Posterior cingulate gyrus (tissue), 11 donors: ENCODE measurements around the gene ATP6V1B1.
A peak's percentile ranks its signal among the peaks of the same experiment; 100 is the strongest.

Experiments
- DNase-seq, 10 donors: peaks; one replicate each; pipeline versions ENCODE4 v3.0.0 to v3.0.0-alpha.2; 2020 to 2021; ENCODE audit warnings: mixed read lengths in 3 of 10
- intact Hi-C: fragments of 100-400 bp; cut with DNase I; formaldehyde crosslinking; loops from one replicate; pipeline ENCODE4 v1.15.1; 2023

ATP6V1B1 gene

GRCh38 chr2:70923378-70924015 is 12.2 kb upstream of the ATP6V1B1 start:
- intact Hi-C loops: no loop called here

GRCh38 chr2:70926042-70926441 is 9.7 kb upstream of the ATP6V1B1 start:
- intact Hi-C loops: no loop called here

More at GRCh38 chr2:70923378-70924015, 12.2 kb upstream of the ATP6V1B1 start:
- DNase-seq: peak in 1 of 10 donors; percentile 57

GRCh38 chr2:70927138-70927537 is 8.6 kb upstream of the ATP6V1B1 start:
- intact Hi-C loops: no loop called here
- DNase-seq: peak in 1 of 10 donors; percentile 31

More at GRCh38 chr2:70926042-70926441, 9.7 kb upstream of the ATP6V1B1 start:
- DNase-seq: peak in 2 of 10 donors; percentile 7 to 44

- DNase-seq: peak in 2 of 10 donors; percentile 10 to 64
- intact Hi-C loops: no loop called here
Measured at GRCh38 chr2:70927641-70928040, 8.1 kb upstream of the ATP6V1B1 start.

- peak in 2 of 10 donors; percentile 3 to 29 for DNase-seq
- intact Hi-C loops: no loop called here
Measured at GRCh38 chr2:70928366-70928765, 7.3 kb upstream of the ATP6V1B1 start.

- DNase-seq: peak in 2 of 10 donors; percentile 2 to 70
- intact Hi-C loops: no loop called here
Measured at GRCh38 chr2:70930371-70931329, 5.0 kb upstream of the ATP6V1B1 start.

GRCh38 chr2:70931376-70932000 is 4.2 kb upstream of the ATP6V1B1 start:
- intact Hi-C loops: no loop called here
- DNase-seq: peak in 1 of 10 donors; percentile 72

GRCh38 chr2:70932631-70933230 is 3.0 kb upstream of the ATP6V1B1 start:
- DNase-seq: peak in 1 of 10 donors; percentile 79
- intact Hi-C loops: no loop called here

GRCh38 chr2:70934981-70935380 is 719 bp upstream of the ATP6V1B1 start:
- intact Hi-C loops: no loop called here
- DNase-seq: no peak

GRCh38 chr2:70936165-70936978 is 672 bp downstream of the ATP6V1B1 start:
- DNase-seq: peak in 2 of 10 donors; percentile 5 to 50
- intact Hi-C loops: no loop called here

- DNase-seq: peak in 1 of 10 donors; percentile 80
Measured at GRCh38 chr2:70936979-70937811, 1.5 kb downstream of the ATP6V1B1 start.

GRCh38 chr2:70937866-70938585 is 2.3 kb downstream of the ATP6V1B1 start:
- intact Hi-C loops: no loop called here
- peak in 1 of 10 donors; percentile 36 for DNase-seq

More at GRCh38 chr2:70936979-70937811, 1.5 kb downstream of the ATP6V1B1 start:
- intact Hi-C loops: no loop called here

GRCh38 chr2:70938586-70938950 is 2.9 kb downstream of the ATP6V1B1 start:
- intact Hi-C loops: no loop called here
- peak in 1 of 10 donors; percentile 54 for DNase-seq

- peak in 2 of 10 donors; percentile 12 to 73 for DNase-seq
- intact Hi-C loops: no loop called here
Measured at GRCh38 chr2:70939001-70939838, 3.5 kb downstream of the ATP6V1B1 start.

- intact Hi-C loops: no loop called here
- DNase-seq: peak in 1 of 10 donors; percentile 78
Measured at GRCh38 chr2:70939839-70940580, 4.3 kb downstream of the ATP6V1B1 start.

- intact Hi-C loops: no loop called here
- peak in 1 of 10 donors; percentile 48 for DNase-seq
Measured at GRCh38 chr2:70941186-70941585, 5.5 kb downstream of the ATP6V1B1 start.
